OCI-LY1 (cell line): ENCODE results near the gene ANKRD33B.
A peak's percentile ranks its signal among the peaks of the same experiment; 100 is the strongest.

Experiments
- H2AFZ ChIP-seq: fragments of 200-600 bp; sonication (generic), shearing (Covaris generic); 2 replicates; pipeline ENCODE4 v1.6.0; 2014; ENCODE audit warnings: antibody characterized with exemption, mild to moderate bottlenecking, low read length
- H3F3A ChIP-seq: fragments of 200-600 bp; sonication (generic), shearing (Covaris generic); 2 replicates; pipeline ENCODE4 v1.6.0; 2014; ENCODE audit warnings: mild to moderate bottlenecking, antibody characterized with exemption, low read length, moderate library complexity; ENCODE audit not compliant: insufficient read depth
- H3K27ac ChIP-seq: fragments of 200-600 bp; sonication (generic); 2 replicates; pipeline ENCODE4 v1.5.1; 2014; ENCODE audit warnings: low read length, mixed run types, mild to moderate bottlenecking, low read depth; ENCODE audit not compliant: poor library complexity, severe bottlenecking
- H3K27me3 ChIP-seq: fragments of 200-600 bp; sonication (generic); 2 replicates; pipeline ENCODE4 v1.6.0; 2014; ENCODE audit warnings: antibody characterized with exemption, mild to moderate bottlenecking, low read length, moderate library complexity; ENCODE audit not compliant: insufficient read depth
- H3K36me3 ChIP-seq: fragments of 200-600 bp; sonication (generic); 2 replicates; pipeline ENCODE4 v1.6.1; 2014; ENCODE audit warnings: mild to moderate bottlenecking, antibody characterized with exemption, low read length, moderate library complexity, mixed read lengths; ENCODE audit not compliant: insufficient read depth
- H3K4me1 ChIP-seq: fragments of 200-600 bp; sonication (generic); 2 replicates; pipeline ENCODE4 v1.5.1; 2014; ENCODE audit warnings: mild to moderate bottlenecking, low read length, moderate library complexity; ENCODE audit not compliant: insufficient read depth, severe bottlenecking
- H3K4me2 ChIP-seq: fragments of 200-600 bp; sonication (generic), shearing (Covaris generic); 2 replicates; pipeline ENCODE4 v1.6.1; 2014; ENCODE audit warnings: low read length
- H3K4me3 ChIP-seq: fragments of 200-600 bp; sonication (generic); 2 replicates; pipeline ENCODE4 v1.5.1; 2014; ENCODE audit warnings: low read length, low read depth, mild to moderate bottlenecking, mixed read lengths; ENCODE audit not compliant: poor library complexity, severe bottlenecking
- H3K79me2 ChIP-seq: fragments of 200-600 bp; shearing (Covaris generic); 2 replicates; pipeline ENCODE4 v1.6.1; 2016; ENCODE audit warnings: mixed run types, low read length, mixed read lengths; ENCODE audit not compliant: insufficient read depth
- H3K9ac ChIP-seq: fragments of 200-600 bp; sonication (generic), shearing (Covaris generic); 2 replicates; pipeline ENCODE4 v1.6.1; 2014; ENCODE audit warnings: mild to moderate bottlenecking, low read length, mixed read lengths
- H3K9me2 ChIP-seq: fragments of 200-600 bp; sonication (generic), shearing (Covaris generic); 2 replicates; pipeline ENCODE4 v1.6.1; 2014; ENCODE audit warnings: low read depth, mild to moderate bottlenecking, low read length, mixed read lengths
- H3K9me3 ChIP-seq: fragments of 200-600 bp; shearing (Covaris generic); 2 replicates; pipeline ENCODE4 v1.6.1; 2014; ENCODE audit warnings: low read length, mixed read lengths
- H4K20me1 ChIP-seq: fragments of 200-600 bp; sonication (generic), shearing (Covaris generic); 2 replicates; pipeline ENCODE4 v1.6.0; 2016; ENCODE audit warnings: mild to moderate bottlenecking, low read length; ENCODE audit not compliant: insufficient read depth
- EZH2 ChIP-seq: fragments of 200-600 bp; sonication (generic), shearing (Covaris generic); IDR thresholded peaks from 2 replicates; pipeline ENCODE4 v1.8.0; 2017; ENCODE audit warnings: borderline replicate concordance, mixed run types, mild to moderate bottlenecking, antibody characterized with exemption, low read length, moderate library complexity, mixed read lengths
- TF ChIP-seq, protein P1 (sequence below): fragments of 200-600 bp; sonication (generic), shearing (Covaris generic); IDR thresholded peaks from 2 replicates; pipeline ENCODE4 v1.5.1; 2017; ENCODE audit warnings: mild to moderate bottlenecking, antibody characterized with exemption, low read length, moderate library complexity, mixed read lengths

Gene ANKRD33B

DNA sequence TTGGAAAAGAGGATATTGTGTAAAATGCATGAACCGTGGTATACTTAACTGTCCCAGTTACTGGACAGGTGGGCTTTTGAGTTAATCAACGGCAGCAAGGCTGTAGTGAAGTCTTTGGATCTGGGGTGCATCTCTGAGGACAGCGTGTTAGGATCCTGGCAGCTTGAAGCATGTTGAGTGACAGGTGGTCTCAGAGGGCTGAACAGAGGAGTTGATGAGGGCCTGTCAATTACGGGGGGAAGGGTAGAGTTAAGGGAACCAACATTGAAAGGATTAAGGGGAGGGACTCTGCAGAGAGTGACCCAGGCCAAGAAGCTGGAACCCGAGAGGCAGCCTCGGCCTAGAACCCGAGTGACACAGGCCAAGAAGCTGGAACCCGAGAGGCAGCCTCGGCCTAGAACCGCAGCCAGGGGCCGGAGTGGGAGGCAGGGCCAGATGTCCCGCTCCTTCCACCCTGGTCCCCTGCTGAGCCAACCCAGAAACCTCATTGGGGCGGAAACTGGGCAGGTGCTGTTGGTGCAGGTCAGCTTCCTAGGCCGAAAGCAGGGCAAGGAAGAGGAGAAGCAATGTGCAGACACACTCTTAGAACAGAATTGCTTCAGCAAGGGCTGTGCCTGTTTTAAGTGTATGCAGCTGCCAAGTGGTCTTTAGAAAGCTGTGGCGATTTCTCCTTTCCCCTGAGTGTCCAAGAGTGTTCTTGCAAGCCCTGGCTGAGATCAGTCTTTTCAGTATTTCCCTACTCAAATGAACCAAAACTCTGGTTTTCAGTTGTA, 62.0 kb downstream of the ANKRD33B start:
- TF ChIP-seq, protein P1, sequence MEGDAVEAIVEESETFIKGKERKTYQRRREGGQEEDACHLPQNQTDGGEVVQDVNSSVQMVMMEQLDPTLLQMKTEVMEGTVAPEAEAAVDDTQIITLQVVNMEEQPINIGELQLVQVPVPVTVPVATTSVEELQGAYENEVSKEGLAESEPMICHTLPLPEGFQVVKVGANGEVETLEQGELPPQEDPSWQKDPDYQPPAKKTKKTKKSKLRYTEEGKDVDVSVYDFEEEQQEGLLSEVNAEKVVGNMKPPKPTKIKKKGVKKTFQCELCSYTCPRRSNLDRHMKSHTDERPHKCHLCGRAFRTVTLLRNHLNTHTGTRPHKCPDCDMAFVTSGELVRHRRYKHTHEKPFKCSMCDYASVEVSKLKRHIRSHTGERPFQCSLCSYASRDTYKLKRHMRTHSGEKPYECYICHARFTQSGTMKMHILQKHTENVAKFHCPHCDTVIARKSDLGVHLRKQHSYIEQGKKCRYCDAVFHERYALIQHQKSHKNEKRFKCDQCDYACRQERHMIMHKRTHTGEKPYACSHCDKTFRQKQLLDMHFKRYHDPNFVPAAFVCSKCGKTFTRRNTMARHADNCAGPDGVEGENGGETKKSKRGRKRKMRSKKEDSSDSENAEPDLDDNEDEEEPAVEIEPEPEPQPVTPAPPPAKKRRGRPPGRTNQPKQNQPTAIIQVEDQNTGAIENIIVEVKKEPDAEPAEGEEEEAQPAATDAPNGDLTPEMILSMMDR, result no peak
- no peak for TF ChIP-seq EZH2
- Histone ChIP-seq H3K79me2 (no peaks in the 10 kb centered on the region), H3K4me3 (no peak overlapping the region), H3F3A (no peaks in the 10 kb centered on the region), H3K27ac (no peak overlapping the region), H2AFZ (no peak overlapping the region), H3K9me2 (no peaks in the 10 kb centered on the region), H3K36me3 (no peaks in the 10 kb centered on the region), H3K27me3 (peaks cover 11% of the 10 kb centered on the region), H3K9ac (no peak overlapping the region), H3K4me1 (peaks cover 8% of the 10 kb centered on the region), H3K9me3 (no peaks in the 10 kb centered on the region), H4K20me1 (no peaks in the 10 kb centered on the region), H3K4me2 (no peak overlapping the region)

GRCh38 chr5:10626473-10627013, 62.7 kb downstream of the ANKRD33B start:
- Histone ChIP-seq H3K9ac (no peak overlapping the region), H3K27me3 (peaks cover 11% of the 10 kb centered on the region), H2AFZ (no peak overlapping the region), H3K9me2 (no peaks in the 10 kb centered on the region), H3K27ac (no peak overlapping the region), H3K4me1 (peaks cover 8% of the 10 kb centered on the region), H3K4me2 (no peak overlapping the region), H4K20me1 (no peaks in the 10 kb centered on the region), H3K4me3 (no peak overlapping the region), H3K36me3 (no peaks in the 10 kb centered on the region), H3K9me3 (no peaks in the 10 kb centered on the region), H3K79me2 (no peaks in the 10 kb centered on the region), H3F3A (no peaks in the 10 kb centered on the region)
- TF ChIP-seq EZH2, result no peak
- TF ChIP-seq, protein P1, result no peak

DNA sequence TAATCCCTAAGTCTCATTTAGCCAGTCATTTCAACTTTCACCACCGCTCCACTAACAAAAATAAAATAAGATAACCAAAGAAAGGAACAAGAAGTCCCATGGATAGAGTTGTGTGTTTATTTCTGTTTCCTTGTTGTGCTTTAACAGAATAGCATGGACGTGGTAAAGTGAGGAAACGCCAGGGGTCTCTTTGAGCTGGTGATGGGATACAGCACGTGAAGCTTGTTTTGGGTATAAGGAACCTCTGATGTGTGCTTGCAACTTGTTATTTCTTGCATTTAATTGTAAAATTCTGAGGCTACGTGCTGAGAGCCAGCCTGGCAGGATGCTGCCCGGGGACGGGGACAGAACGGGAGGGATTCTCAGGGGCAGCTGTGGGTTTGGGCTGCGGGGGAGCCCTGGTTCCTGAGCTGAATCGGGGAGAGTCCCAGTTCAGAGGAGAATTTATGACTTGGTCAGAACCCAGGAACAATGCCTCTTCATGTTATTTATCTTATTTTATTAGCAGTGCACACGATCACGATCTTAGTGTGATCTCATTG, 63.4 kb downstream of the ANKRD33B start:
- H3K79me2 ChIP-seq, result no peaks in the 10 kb centered on the region
- H3K27me3 ChIP-seq, result peaks cover 8% of the 10 kb centered on the region
- no peaks in the 10 kb centered on the region for H3F3A ChIP-seq
- TF ChIP-seq EZH2, result no peak
- TF ChIP-seq, protein P1, result no peak
- H4K20me1 ChIP-seq, result no peaks in the 10 kb centered on the region
- H3K4me3 ChIP-seq, result peak overlapping the region; percentile 3
- peaks cover 11% of the 10 kb centered on the region for H3K4me1 ChIP-seq
- no peak overlapping the region for H2AFZ ChIP-seq
- H3K27ac ChIP-seq, result no peak overlapping the region
- peak overlapping the region; percentile 30 for H3K4me2 ChIP-seq
- H3K36me3 ChIP-seq, result no peaks in the 10 kb centered on the region
- H3K9ac ChIP-seq, result no peak overlapping the region
- no peaks in the 10 kb centered on the region for H3K9me2 ChIP-seq
- H3K9me3 ChIP-seq, result no peaks in the 10 kb centered on the region
